Cardiac fibroblast (primary cell): Measurements from ENCODE around the gene ZAP70.

Experiments
- DNase-seq, 2 donors: peaks; one replicate each; pipeline versions ENCODE4 v3.0.0 to v3.0.0-alpha.2; 2010; ENCODE audit warnings: low read depth in 2 of 2
- H3K4me3 ChIP-seq, 2 donors: replicated peaks in 1 of 2; 1 replicate in 1 of 2; 2 replicates in 1 of 2; pipeline ENCODE4 v1.5.1; 2011; ENCODE audit warnings: low read depth in 2 of 2, low read length in 2 of 2, mild to moderate bottlenecking in 2 of 2, moderate library complexity in 1 of 2
- CTCF ChIP-seq: IDR thresholded peaks from one replicate; pipeline ENCODE4 v1.5.1; 2011; ENCODE audit warnings: low read depth, mild to moderate bottlenecking, low read length, inconsistent platforms

Gene ZAP70

GRCh38 chr2:97717613-97717995 is 4.2 kb downstream of the ZAP70 start:
- DNase-seq: no peak
- H3K4me3 ChIP-seq: no peak overlapping the region
- no peak for TF ChIP-seq CTCF

GRCh38 chr2:97718051-97718882 is 4.9 kb downstream of the ZAP70 start:
- no peak for DNase-seq
- no peak overlapping the region for H3K4me3 ChIP-seq
- TF ChIP-seq CTCF: no peak

- H3K4me3 ChIP-seq: no peak overlapping the region
- TF ChIP-seq CTCF: no peak
- no peak for DNase-seq
These were observed 5.6 kb downstream of the ZAP70 start for GRCh38 chr2:97718942-97719341.

- TF ChIP-seq CTCF: no peak
- no peak overlapping the region for H3K4me3 ChIP-seq
- DNase-seq: no peak
These were observed 6.2 kb downstream of the ZAP70 start for GRCh38 chr2:97719362-97720155.

- TF ChIP-seq CTCF: no peak
- DNase-seq: no peak
- H3K4me3 ChIP-seq: no peak overlapping the region
These were observed 7.4 kb downstream of the ZAP70 start for GRCh38 chr2:97720746-97721145.

- peak in 1 of 2 donors; percentile 41 for DNase-seq
- no peak overlapping the region for H3K4me3 ChIP-seq
- TF ChIP-seq CTCF: no peak
These were observed 8.9 kb downstream of the ZAP70 start for GRCh38 chr2:97722227-97722626.
